HL-60 (cell line): ENCODE data around the gene FUT1.

Source experiments
- DNase-seq, 2 experiments: peaks; one replicate each; pipeline ENCODE4 v3.0.0-alpha.2; 2010 to 2020; ENCODE audit warnings: low read depth in 1 of 2, low spot score in 1 of 2
- H3K27ac ChIP-seq: fragments of 250-450 bp; sonication (Bioruptor Pico); replicated peaks from 2 replicates; pipeline ENCODE4 v1.5.1; 2020; ENCODE audit warnings: mild to moderate bottlenecking, moderate library complexity
- H3K27me3 ChIP-seq: fragments of 250-450 bp; sonication (Bioruptor Pico); 2 replicates; pipeline ENCODE4 v1.5.1; 2021; ENCODE audit warnings: mild to moderate bottlenecking, moderate library complexity; ENCODE audit not compliant: insufficient read depth, poor library complexity, severe bottlenecking
- H3K4me3 ChIP-seq: replicated peaks from 2 replicates; pipeline ENCODE4 v1.5.1; 2011; ENCODE audit warnings: mild to moderate bottlenecking, control low read depth, low read length; ENCODE audit not compliant: insufficient read depth
- CTCF ChIP-seq: IDR thresholded peaks from one replicate; pipeline ENCODE4 v1.5.1; 2011; ENCODE audit warnings: low read length, control low read depth, inconsistent platforms; ENCODE audit not compliant: insufficient read depth
- GABPA ChIP-seq: IDR thresholded peaks from 2 replicates; pipeline ENCODE4 v1.6.1; 2012; ENCODE audit warnings: low read depth
- POLR2AphosphoS5 ChIP-seq: IDR thresholded peaks from 2 replicates; pipeline ENCODE4 v1.6.1; 2012; ENCODE audit warnings: low read depth
- REST ChIP-seq: IDR thresholded peaks from 2 replicates; pipeline ENCODE4 v1.6.1; 2012; ENCODE audit warnings: low read depth; ENCODE audit not compliant: insufficient replicate concordance
- SPI1 ChIP-seq: IDR thresholded peaks from 2 replicates; pipeline ENCODE4 v1.6.1; 2012; ENCODE audit warnings: low read depth, mild to moderate bottlenecking, borderline replicate concordance

The FUT1 gene

GRCh38 chr19:48708471-48708870, 44.0 kb downstream of the FUT1 start:
- H3K27me3 ChIP-seq, result no peaks in the 10 kb centered on the region
- TF ChIP-seq REST (no peak), SPI1 (no peak), GABPA (no peak), CTCF (no peak), POLR2AphosphoS5 (no peak)
- no peak overlapping the region for H3K27ac ChIP-seq
- no peak for DNase-seq
- no peak overlapping the region for H3K4me3 ChIP-seq

GRCh38 chr19:48705431-48705830, 47.0 kb downstream of the FUT1 start:
- Histone ChIP-seq H3K4me3 (no peak overlapping the region), H3K27ac (no peak overlapping the region), H3K27me3 (no peaks in the 10 kb centered on the region)
- TF ChIP-seq REST, result no peak
- TF ChIP-seq CTCF, result no peak
- no peak for TF ChIP-seq SPI1
- no peak for TF ChIP-seq GABPA
- no peak for TF ChIP-seq POLR2AphosphoS5
- DNase-seq, result no peak

- Histone ChIP-seq H3K27me3 (no peaks in the 10 kb centered on the region), H3K4me3 (no peak overlapping the region), H3K27ac (no peak overlapping the region)
- TF ChIP-seq POLR2AphosphoS5 (no peak), SPI1 (no peak), CTCF (no peak), REST (no peak), GABPA (no peak)
- DNase-seq, result no peak
Measured at GRCh38 chr19:48703316-48703715, 49.1 kb downstream of the FUT1 start.
